OCI-LY3 (cell line): ENCODE results near the gene FAM149A.

Source experiments
- CTCF ChIP-seq: fragments of 200-600, 300-600 bp; sonication (generic); IDR thresholded peaks from 2 replicates; pipeline ENCODE4 v1.5.1; 2014; ENCODE audit warnings: antibody characterized with exemption, low read length, low read depth
- EZH2phosphoT487 ChIP-seq: fragments of 200-600 bp; shearing (Covaris generic); IDR thresholded peaks from 2 replicates; pipeline ENCODE4 v1.6.1; 2018; ENCODE audit warnings: antibody characterized with exemption, mixed run types, low read depth

GRCh38 chr4:186196063-186196462 is 91.6 kb downstream of the FAM149A start:
- no peak for TF ChIP-seq CTCF
- no peak for TF ChIP-seq EZH2phosphoT487
